Measurements from ENCODE around the gene GIMAP8. TPM values are rescaled to one million over a fixed set of nuclear protein-coding genes. Genes with fewer than 3 reads are reported as not detected.
"Not testable (repeated sequence)": the region's sequence is repeated elsewhere in the genome, so short reads cannot be mapped to it uniquely, and the experiment has no call there.

Gene GIMAP8
- total RNA-seq, 1 donor from 2014 or later = 28.3 TPM

DNA sequence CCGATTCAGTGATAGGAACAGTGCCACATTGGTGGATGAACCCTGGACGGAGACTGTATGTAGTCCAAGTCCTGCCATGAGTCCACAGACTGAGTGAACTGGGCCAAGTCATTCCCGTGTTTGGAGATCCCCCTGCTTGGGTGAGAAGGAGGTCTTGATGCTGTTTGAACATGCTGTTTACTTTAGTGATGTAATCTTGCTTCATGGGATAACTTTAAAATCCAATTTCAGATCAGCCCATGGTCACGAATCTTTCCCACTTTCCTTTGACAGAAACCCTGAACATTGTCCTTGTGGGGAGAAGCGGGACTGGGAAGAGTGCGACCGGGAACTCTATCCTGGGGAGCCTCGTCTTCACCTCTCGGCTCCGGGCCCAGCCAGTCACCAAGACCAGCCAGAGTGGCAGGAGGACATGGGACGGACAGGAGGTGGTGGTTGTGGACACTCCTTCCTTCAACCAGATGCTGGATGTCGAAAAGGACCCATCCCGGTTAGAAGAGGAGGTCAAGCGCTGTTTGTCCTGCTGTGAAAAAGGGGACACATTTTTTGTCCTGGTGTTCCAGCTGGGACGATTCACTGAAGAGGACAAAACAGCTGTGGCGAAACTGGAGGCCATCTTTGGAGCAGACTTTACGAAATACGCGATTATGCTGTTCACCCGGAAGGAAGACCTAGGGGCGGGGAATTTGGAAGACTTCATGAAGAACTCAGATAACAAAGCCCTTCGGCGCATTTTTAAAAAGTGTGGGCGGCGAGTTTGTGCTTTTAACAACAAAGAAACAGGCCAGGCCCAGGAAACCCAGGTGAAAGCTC lies 26.6 kb downstream of the GIMAP8 start:
- no peak for DNase-seq (ENCODE audit: low spot score in 2 of 2)
- Histone ChIP-seq H3K9me3 (no peaks in the 10 kb centered on the region), H3K36me3 (no peaks in the 10 kb centered on the region), H3K27me3 (no peaks in the 10 kb centered on the region), H3K27ac (no peak overlapping the region), H3K4me3 (no peak overlapping the region), H3K4me1 (no peaks in the 10 kb centered on the region)
- intact Hi-C loops (cut with DNase I) = no loop called here
- TF ChIP-seq, protein P1, sequence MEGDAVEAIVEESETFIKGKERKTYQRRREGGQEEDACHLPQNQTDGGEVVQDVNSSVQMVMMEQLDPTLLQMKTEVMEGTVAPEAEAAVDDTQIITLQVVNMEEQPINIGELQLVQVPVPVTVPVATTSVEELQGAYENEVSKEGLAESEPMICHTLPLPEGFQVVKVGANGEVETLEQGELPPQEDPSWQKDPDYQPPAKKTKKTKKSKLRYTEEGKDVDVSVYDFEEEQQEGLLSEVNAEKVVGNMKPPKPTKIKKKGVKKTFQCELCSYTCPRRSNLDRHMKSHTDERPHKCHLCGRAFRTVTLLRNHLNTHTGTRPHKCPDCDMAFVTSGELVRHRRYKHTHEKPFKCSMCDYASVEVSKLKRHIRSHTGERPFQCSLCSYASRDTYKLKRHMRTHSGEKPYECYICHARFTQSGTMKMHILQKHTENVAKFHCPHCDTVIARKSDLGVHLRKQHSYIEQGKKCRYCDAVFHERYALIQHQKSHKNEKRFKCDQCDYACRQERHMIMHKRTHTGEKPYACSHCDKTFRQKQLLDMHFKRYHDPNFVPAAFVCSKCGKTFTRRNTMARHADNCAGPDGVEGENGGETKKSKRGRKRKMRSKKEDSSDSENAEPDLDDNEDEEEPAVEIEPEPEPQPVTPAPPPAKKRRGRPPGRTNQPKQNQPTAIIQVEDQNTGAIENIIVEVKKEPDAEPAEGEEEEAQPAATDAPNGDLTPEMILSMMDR (IDR thresholded peaks at IDR 0.05) = no peak

DNA sequence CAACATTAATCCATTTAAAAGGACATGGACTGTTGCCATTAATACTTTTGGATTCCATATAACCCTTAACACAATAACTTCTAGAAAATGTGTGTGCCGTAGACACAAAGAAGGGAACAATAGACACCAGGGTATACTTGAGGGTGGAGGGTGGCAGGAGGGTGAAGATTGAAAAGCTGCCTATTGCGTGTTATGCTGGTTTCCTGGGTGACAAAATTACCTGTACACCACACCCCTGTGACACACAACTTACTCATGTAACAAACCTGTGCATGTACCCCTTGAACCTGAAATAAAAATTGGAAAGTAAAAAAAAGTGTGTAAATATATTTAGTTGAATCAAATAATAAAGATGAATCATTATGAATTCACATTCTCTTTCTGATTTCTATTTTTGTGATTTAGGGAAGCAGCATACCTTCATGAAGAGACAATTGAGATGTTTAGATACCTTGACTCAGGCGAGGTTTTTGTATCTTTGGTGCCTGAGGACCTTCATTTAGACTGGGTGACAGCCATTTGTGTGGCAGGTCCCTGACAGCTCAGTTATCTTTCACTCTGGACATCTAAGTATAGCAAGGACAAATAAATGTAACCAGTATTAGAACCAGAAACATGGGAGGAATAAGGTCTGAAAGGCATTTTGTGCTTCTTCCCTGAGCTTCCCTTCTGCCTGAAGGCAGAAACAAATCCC lies 28.7 kb downstream of the GIMAP8 start:
- Histone ChIP-seq H3K27me3 (no peaks in the 10 kb centered on the region), H3K9me3 (no peaks in the 10 kb centered on the region), H3K4me1 (no peaks in the 10 kb centered on the region), H3K36me3 (no peaks in the 10 kb centered on the region), H3K4me3 (no peak overlapping the region), H3K27ac (no peak overlapping the region)
- DNase-seq (ENCODE audit: low spot score in 2 of 2) = no peak
- TF ChIP-seq, protein P1 (IDR thresholded peaks at IDR 0.05) = no peak
- intact Hi-C loops (cut with DNase I) = no loop called here

DNA sequence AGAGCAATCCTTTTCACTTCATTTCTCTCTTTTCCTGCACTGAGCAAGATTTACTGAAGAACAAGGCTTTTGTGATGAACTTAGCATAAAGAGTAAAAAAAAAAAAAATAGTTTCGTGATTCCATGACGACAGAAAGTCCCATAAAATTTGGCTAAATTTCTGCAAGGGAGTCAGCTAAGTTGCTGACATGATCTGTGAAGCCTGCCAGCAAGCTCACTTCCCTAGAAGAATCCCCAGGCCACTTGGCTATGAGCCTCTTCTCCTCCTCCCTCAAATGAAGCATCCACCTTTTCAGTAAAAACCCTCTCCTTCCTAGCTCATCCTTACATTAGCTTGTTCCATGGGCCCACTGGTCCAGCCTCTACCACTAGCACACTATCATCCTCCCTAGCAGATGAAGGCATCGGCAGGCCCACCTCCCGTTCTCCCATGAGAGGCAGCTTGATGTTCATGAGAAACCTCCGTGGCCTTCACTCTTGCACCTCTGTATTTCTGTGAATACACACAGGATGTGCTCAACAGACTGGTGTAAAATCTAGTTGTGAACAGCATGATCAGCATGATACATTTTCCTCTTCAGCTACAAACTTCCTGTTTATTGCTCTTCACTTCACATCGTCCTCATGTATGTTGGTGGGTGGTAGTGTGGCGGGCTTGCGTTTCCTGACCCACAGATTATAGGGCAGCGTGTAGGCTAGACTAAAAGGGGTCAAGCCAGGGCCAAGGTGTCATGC lies 30.9 kb downstream of the GIMAP8 start:
- Histone ChIP-seq H3K9me3 (no peaks in the 10 kb centered on the region), H3K4me1 (no peaks in the 10 kb centered on the region), H3K27ac (peak overlapping the region in 1 of 2 donors; percentile 18), H3K4me3 (no peak overlapping the region), H3K36me3 (no peaks in the 10 kb centered on the region), H3K27me3 (no peaks in the 10 kb centered on the region)
- intact Hi-C loops (cut with DNase I) = no loop called here
- TF ChIP-seq, protein P1 (IDR thresholded peaks at IDR 0.05) = no peak
- DNase-seq (ENCODE audit: low spot score in 2 of 2) = no peak

DNA sequence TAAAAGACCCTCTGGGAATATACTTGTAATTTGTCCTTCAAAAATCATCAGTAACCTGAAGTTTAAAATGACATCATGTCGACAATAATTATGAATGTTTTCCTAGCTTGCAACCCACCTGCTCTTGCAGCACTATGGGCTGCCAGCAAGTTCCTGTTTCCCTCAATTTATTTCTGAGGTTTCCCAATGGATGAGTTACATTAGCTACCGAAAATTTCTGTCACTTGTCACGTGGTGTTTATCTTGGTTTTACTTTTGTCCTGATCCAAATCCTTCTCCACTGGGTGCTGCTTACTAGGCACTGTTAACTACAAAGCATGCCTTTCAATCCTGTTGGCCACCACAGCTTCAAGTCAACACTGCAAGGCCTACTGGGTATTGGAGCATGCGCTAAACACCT lies 31.5 kb downstream of the GIMAP8 start:
- TF ChIP-seq, protein P1 (IDR thresholded peaks at IDR 0.05) = no peak
- intact Hi-C loops (cut with DNase I) = no loop called here
- no peak for DNase-seq (ENCODE audit: low spot score in 2 of 2)
- Histone ChIP-seq H3K27me3 (no peaks in the 10 kb centered on the region), H3K36me3 (no peaks in the 10 kb centered on the region), H3K9me3 (no peaks in the 10 kb centered on the region), H3K27ac (peak overlapping the region in 1 of 2 donors; percentile 6), H3K4me1 (no peaks in the 10 kb centered on the region), H3K4me3 (no peak overlapping the region)

DNA sequence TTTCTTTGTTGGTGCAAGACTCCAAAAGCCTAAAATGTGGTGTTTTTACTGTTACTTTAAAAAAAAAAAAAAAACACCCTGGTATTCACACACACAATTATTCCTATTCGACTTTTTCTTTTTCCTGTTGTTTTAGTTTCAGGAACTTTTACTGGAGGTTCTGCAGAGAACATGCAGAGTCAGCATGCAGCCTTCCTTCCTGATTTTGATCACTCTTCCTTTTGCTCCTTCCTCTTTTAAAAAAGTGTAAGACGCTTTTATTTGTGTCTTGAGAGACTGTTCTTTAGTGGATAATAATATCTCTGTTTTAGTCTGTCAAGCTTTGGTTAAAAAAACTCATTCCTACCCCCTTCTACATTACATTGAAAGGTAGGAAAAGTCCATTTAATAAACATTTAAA lies 33.1 kb downstream of the GIMAP8 start:
- H3K4me1 ChIP-seq; H3K27me3 ChIP-seq; DNase-seq (ENCODE audit: low spot score in 2 of 2); H3K4me3 ChIP-seq; intact Hi-C loops (cut with DNase I); H3K36me3 ChIP-seq; H3K9me3 ChIP-seq; H3K27ac ChIP-seq: not testable (repeated sequence)

DNA sequence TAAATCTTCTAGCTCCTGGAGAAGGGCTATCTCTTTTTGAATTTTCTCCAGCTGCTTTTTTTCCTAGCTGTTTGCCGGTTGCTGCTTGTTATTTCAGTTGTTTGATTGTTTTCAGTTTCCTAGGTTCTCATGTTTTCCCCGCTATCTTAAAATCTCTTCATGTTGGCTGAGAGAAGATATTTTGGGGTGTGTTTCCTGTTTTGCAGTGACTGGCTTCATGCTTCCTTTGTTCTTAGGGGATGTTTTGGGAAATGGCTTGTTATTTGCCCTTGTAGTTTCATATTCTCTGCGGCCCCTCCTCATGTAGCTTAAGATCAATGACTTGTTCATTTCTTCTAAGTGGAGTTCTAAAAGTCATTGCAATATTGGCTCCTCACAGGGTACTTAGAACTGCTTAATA lies 33.6 kb downstream of the GIMAP8 start:
- H3K27me3 ChIP-seq; H3K27ac ChIP-seq; H3K4me3 ChIP-seq; intact Hi-C loops (cut with DNase I); H3K36me3 ChIP-seq; H3K4me1 ChIP-seq; DNase-seq (ENCODE audit: low spot score in 2 of 2); H3K9me3 ChIP-seq: not testable (repeated sequence)
